Hepatocyte (in vitro differentiated cells): ENCODE results near the gene ZBTB16. TPM values are rescaled to one million over a fixed set of nuclear protein-coding genes. Genes with fewer than 3 reads are reported as not detected.

Source experiments
- DNase-seq: peaks from one replicate; pipeline ENCODE4 v3.0.0-alpha.2; 2016; ENCODE audit warnings: low spot score
- H2AFZ ChIP-seq: fragments of 200-600 bp; sonication (generic); 2 replicates; pipeline ENCODE4 v1.6.0; 2016; ENCODE audit warnings: antibody characterized with exemption, mild to moderate bottlenecking
- H3K27ac ChIP-seq: fragments of 200-600 bp; sonication (generic); 2 replicates; pipeline ENCODE4 v1.5.1; 2016; ENCODE audit warnings: mild to moderate bottlenecking
- H3K27me3 ChIP-seq: fragments of 200-600 bp; sonication (generic); 2 replicates; pipeline ENCODE4 v1.6.1; 2016
- H3K36me3 ChIP-seq: fragments of 200-600 bp; sonication (generic); replicated peaks from 2 replicates; pipeline ENCODE4 v1.5.1; 2016; ENCODE audit warnings: low read depth; ENCODE audit not compliant: insufficient read depth
- H3K4me1 ChIP-seq: fragments of 200-600 bp; sonication (generic); 2 replicates; pipeline ENCODE4 v1.5.1; 2016; ENCODE audit warnings: mild to moderate bottlenecking, moderate library complexity; ENCODE audit not compliant: insufficient read depth
- H3K4me2 ChIP-seq: fragments of 200-600 bp; sonication (generic); 2 replicates; pipeline ENCODE4 v1.6.0; 2016
- H3K4me3 ChIP-seq: fragments of 200-600 bp; sonication (generic); 2 replicates; pipeline ENCODE4 v1.5.1; 2016; ENCODE audit warnings: mild to moderate bottlenecking
- H3K79me2 ChIP-seq: fragments of 200-600 bp; sonication (generic); 2 replicates; pipeline ENCODE4 v1.6.0; 2017; ENCODE audit warnings: mild to moderate bottlenecking
- H3K9me2 ChIP-seq: fragments of 200-600 bp; sonication (generic); replicated peaks from 2 replicates; pipeline ENCODE4 v1.6.0; 2017; ENCODE audit warnings: mild to moderate bottlenecking; ENCODE audit not compliant: insufficient read depth
- H3K9me3 ChIP-seq: fragments of 200-600 bp; sonication (generic); 2 replicates; pipeline ENCODE4 v1.5.1; 2016; ENCODE audit warnings: low read depth, mild to moderate bottlenecking
- H4K20me1 ChIP-seq: fragments of 200-600 bp; sonication (generic); 2 replicates; pipeline ENCODE4 v1.6.0; 2016; ENCODE audit warnings: mild to moderate bottlenecking; ENCODE audit not compliant: insufficient read depth, poor library complexity, severe bottlenecking
- CTCF ChIP-seq: fragments of 200-600 bp; sonication (generic); IDR thresholded peaks from 2 replicates; pipeline ENCODE4 v1.5.1; 2016; ENCODE audit warnings: antibody characterized with exemption, mild to moderate bottlenecking; ENCODE audit not compliant: poor library complexity
- EZH2 ChIP-seq: fragments of 200-600 bp; sonication (generic); IDR thresholded peaks from 2 replicates; pipeline ENCODE4 v1.6.1; 2016; ENCODE audit warnings: antibody characterized with exemption, mild to moderate bottlenecking, borderline replicate concordance
- EZH2phosphoT487 ChIP-seq: fragments of 200-600 bp; sonication (generic); IDR thresholded peaks from one replicate; pipeline ENCODE4 v1.6.1; 2018; ENCODE audit warnings: antibody characterized with exemption, mild to moderate bottlenecking, low read depth, moderate library complexity; ENCODE audit not compliant: unreplicated experiment, severe bottlenecking
- WGBS: methylation state at CpG from one replicate; pipeline ENCODE4 v1.1.6; 2016; ENCODE audit warnings: low lambda C conversion rate; ENCODE audit errors: missing lambda C conversion rate; 5-methylcytosine and 5-hydroxymethylcytosine counted together
- polyA plus RNA-seq: library from polyadenylated mRNA; unstranded; fragments of >200 nt; fragmentation: Nextera tagmentation; extraction: Ambion mirVana; gene quantifications from 2 replicates; pipeline ENCODE4 v1.2.1, GENCODE V29; 2016
- total RNA-seq: library from RNA; depleted of rRNA; stranded (reverse); fragments of >200 nt; gene quantifications from 2 replicates; pipeline ENCODE4 v1.2.3, GENCODE V29; 2014

The ZBTB16 gene
- total and polyA plus RNA-seq, 2 experiments from 2014 or later, result 30.1 to 52.3 TPM

- peak overlapping the region; percentile 89 for H3K27ac ChIP-seq
- no peaks in the 10 kb centered on the region for H3K9me3 ChIP-seq
- H3K27me3 ChIP-seq, result no peaks in the 10 kb centered on the region
- no peak for DNase-seq
- H3K4me1 ChIP-seq, result peaks cover 87% of the 10 kb centered on the region
- peak overlapping the region; percentile 11 for H3K4me3 ChIP-seq
- peaks cover 72% of the 10 kb centered on the region for H3K79me2 ChIP-seq
- peak overlapping the region; percentile 63 for H3K4me2 ChIP-seq
- no peaks in the 10 kb centered on the region for H3K9me2 ChIP-seq
- TF ChIP-seq CTCF (no peak), EZH2 (no peak), EZH2phosphoT487 (no peak)
- H2AFZ ChIP-seq, result no peak overlapping the region
- no peaks in the 10 kb centered on the region for H3K36me3 ChIP-seq
- peaks cover 29% of the 10 kb centered on the region for H4K20me1 ChIP-seq
- WGBS, result 38% methylated on average over 3 of the region's 3 CpGs
Observed at GRCh38 chr11:114076921-114077331, 17.4 kb downstream of the ZBTB16 start.

GRCh38 chr11:114077482-114078305, 18.2 kb downstream of the ZBTB16 start:
- Histone ChIP-seq H3K4me2 (peak overlapping the region; percentile 63), H3K36me3 (no peaks in the 10 kb centered on the region), H3K79me2 (peaks cover 67% of the 10 kb centered on the region), H3K27ac (peak overlapping the region; percentile 89), H3K4me3 (no peak overlapping the region), H4K20me1 (peaks cover 22% of the 10 kb centered on the region), H3K9me3 (no peaks in the 10 kb centered on the region), H2AFZ (no peak overlapping the region), H3K4me1 (peaks cover 91% of the 10 kb centered on the region), H3K27me3 (no peaks in the 10 kb centered on the region), H3K9me2 (no peaks in the 10 kb centered on the region)
- 50% methylated on average over 9 of the region's 9 CpGs for WGBS
- DNase-seq, result peak; percentile 48
- TF ChIP-seq EZH2phosphoT487 (no peak), CTCF (no peak), EZH2 (no peak)

- H3K27me3 ChIP-seq, result no peaks in the 10 kb centered on the region
- no peak for TF ChIP-seq EZH2phosphoT487
- H2AFZ ChIP-seq, result no peak overlapping the region
- H3K4me1 ChIP-seq, result peaks cover 96% of the 10 kb centered on the region
- DNase-seq, result peak; percentile 66
- 56% methylated on average over 4 of the region's 4 CpGs for WGBS
- peak overlapping the region; percentile 89 for H3K27ac ChIP-seq
- H3K4me2 ChIP-seq, result peak overlapping the region; percentile 63
- H3K9me2 ChIP-seq, result no peaks in the 10 kb centered on the region
- H3K36me3 ChIP-seq, result no peaks in the 10 kb centered on the region
- H4K20me1 ChIP-seq, result peaks cover 17% of the 10 kb centered on the region
- H3K4me3 ChIP-seq, result no peak overlapping the region
- peaks cover 69% of the 10 kb centered on the region for H3K79me2 ChIP-seq
- no peaks in the 10 kb centered on the region for H3K9me3 ChIP-seq
Observed at GRCh38 chr11:114078423-114078822, 18.9 kb downstream of the ZBTB16 start.

- no peaks in the 10 kb centered on the region for H3K36me3 ChIP-seq
- peak overlapping the region; percentile 89 for H3K27ac ChIP-seq
- no peaks in the 10 kb centered on the region for H3K9me2 ChIP-seq
- H3K79me2 ChIP-seq, result peaks cover 69% of the 10 kb centered on the region
- peaks cover 90% of the 10 kb centered on the region for H3K4me1 ChIP-seq
- H3K4me3 ChIP-seq, result no peak overlapping the region
- H4K20me1 ChIP-seq, result peaks cover 16% of the 10 kb centered on the region
- peak overlapping the region; percentile 39 for H3K4me2 ChIP-seq
- DNase-seq, result no peak
- no peaks in the 10 kb centered on the region for H3K27me3 ChIP-seq
- TF ChIP-seq EZH2phosphoT487 (no peak), CTCF (no peak), EZH2 (no peak)
- WGBS, result 60% methylated on average over 6 of the region's 6 CpGs
- no peaks in the 10 kb centered on the region for H3K9me3 ChIP-seq
- H2AFZ ChIP-seq, result no peak overlapping the region
Observed at GRCh38 chr11:114079511-114080065, 20.1 kb downstream of the ZBTB16 start.
